ENCODE results near the gene SOSTDC1.

DNA sequence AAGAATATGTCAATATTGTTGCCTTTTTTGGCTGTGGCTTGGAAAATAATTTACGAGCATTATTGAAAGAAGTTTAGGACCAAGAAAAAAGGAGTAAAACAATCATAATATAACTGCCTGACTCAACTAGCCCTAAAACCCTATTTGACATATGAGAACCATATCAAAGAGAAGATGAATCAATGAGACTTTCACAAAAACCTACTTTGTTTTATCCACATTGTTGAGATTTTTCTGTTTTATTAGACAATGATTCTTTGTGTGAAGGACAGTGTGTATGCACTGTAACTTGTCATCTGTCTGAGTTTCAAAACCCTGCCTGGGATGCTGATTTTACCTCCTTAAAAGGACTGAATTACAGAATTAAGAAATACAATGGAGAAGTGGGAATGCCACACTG is 19.0 kb downstream of the SOSTDC1 start:
- TF ChIP-seq, protein P1, sequence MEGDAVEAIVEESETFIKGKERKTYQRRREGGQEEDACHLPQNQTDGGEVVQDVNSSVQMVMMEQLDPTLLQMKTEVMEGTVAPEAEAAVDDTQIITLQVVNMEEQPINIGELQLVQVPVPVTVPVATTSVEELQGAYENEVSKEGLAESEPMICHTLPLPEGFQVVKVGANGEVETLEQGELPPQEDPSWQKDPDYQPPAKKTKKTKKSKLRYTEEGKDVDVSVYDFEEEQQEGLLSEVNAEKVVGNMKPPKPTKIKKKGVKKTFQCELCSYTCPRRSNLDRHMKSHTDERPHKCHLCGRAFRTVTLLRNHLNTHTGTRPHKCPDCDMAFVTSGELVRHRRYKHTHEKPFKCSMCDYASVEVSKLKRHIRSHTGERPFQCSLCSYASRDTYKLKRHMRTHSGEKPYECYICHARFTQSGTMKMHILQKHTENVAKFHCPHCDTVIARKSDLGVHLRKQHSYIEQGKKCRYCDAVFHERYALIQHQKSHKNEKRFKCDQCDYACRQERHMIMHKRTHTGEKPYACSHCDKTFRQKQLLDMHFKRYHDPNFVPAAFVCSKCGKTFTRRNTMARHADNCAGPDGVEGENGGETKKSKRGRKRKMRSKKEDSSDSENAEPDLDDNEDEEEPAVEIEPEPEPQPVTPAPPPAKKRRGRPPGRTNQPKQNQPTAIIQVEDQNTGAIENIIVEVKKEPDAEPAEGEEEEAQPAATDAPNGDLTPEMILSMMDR (IDR thresholded peaks at IDR 0.05): no peak
- no peak for TF ChIP-seq POLR2A (IDR thresholded peaks at IDR 0.05)

Data from lower leg skin (tissue), 3 donors.